ENCODE results near the gene FAM180B. TPM values are rescaled to one million over a fixed set of nuclear protein-coding genes. Genes with fewer than 3 reads are reported as not detected.

FAM180B gene
- total and polyA plus RNA-seq, 4 donors = not detected

GRCh38 chr11:47569646-47570045, 16.8 kb upstream of the FAM180B start:
- no peak for DNase-seq (ENCODE audit: low spot score)
- Histone ChIP-seq H3K9me3 (ENCODE audit: control insufficient read depth in 4 of 4, low read length in 3 of 4) (no peaks in the 10 kb centered on the region), H3K27me3 (ENCODE audit: control insufficient read depth in 4 of 4, insufficient read depth in 4 of 4, low read length in 3 of 4) (no peaks in the 10 kb centered on the region), H3K36me3 (ENCODE audit: control insufficient read depth in 4 of 4, insufficient read depth in 3 of 4, low read depth in 1 of 4, low read length in 3 of 4) (peaks cover 0 to 11% (median 4%) of the 10 kb centered on the region in 4 donors), H3K9ac (ENCODE audit: low read depth in 1 of 2, low read length in 2 of 2) (no peak overlapping the region), H3K4me3 (ENCODE audit: low read depth in 1 of 3, low read length in 3 of 3) (no peak overlapping the region), H3K4me1 (ENCODE audit: control insufficient read depth in 4 of 4, insufficient read depth in 4 of 4, low read length in 3 of 4) (peaks cover 3 to 39% (median 29%) of the 10 kb centered on the region in 4 donors), H3K27ac (ENCODE audit: low read depth in 1 of 2, low read length in 2 of 2) (no peak overlapping the region)
- TF ChIP-seq ZBTB33 (IDR thresholded peaks at IDR 0.05) (no peak), SP1 (IDR thresholded peaks at IDR 0.05) (no peak), HNF4A (conservative IDR thresholded peaks at IDR 0.05) (no peak), FOXA2 (IDR thresholded peaks at IDR 0.05) (no peak), NR2F2 (IDR thresholded peaks at IDR 0.05) (no peak), YY1 (IDR thresholded peaks at IDR 0.05) (no peak), GABPA (IDR thresholded peaks at IDR 0.05 in 1 of 2, conservative IDR thresholded peaks at IDR 0.05 in 1 of 2) (no peak), ATF3 (IDR thresholded peaks at IDR 0.05) (no peak), FOXA1 (IDR thresholded peaks at IDR 0.05) (no peak), RXRA (IDR thresholded peaks at IDR 0.05) (no peak), JUND (IDR thresholded peaks at IDR 0.05) (no peak), REST (IDR thresholded peaks at IDR 0.05) (no peak), EGR1 (IDR thresholded peaks at IDR 0.05; ENCODE audit: low read depth in 2 of 2) (no peak)
- over 99% methylated on average over 7 of the region's 7 CpGs for WGBS

DNA sequence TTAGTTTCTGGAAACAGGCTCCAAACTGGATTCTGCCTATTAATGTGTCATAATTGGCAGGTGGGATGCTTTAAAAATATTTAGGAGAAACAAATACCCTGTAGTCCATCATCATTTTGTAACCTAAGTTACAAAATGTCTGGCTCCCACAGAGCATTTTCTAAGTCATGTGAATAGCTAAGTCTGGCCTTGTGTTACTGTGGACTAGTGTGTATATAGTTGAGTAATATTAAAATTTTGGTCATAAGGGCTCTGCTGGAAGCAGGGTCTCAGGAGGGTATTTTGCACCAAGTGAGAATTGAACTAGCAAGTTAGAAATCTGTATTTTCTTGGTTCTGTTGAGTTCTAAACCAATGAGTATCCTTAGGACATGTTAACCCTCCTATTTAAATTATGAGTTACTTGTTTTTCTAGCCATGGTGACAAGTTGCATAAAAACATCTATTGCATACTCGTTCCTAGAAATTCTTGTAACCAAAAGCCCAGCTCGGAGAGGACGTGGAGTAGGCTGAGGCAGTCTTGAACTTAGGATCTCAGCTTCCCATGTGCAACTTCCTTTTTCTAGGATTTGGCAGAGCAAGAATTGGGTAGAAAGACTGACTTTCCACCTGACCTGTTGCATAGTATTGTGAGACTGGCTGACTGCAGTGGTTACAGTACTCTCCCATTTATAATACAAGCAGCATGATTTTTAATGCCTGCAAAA, 15.7 kb upstream of the FAM180B start:
- TF ChIP-seq HNF4G (IDR thresholded peaks at IDR 0.05) = no peak
- peaks cover 0 to 15% (median 4%) of the 10 kb centered on the region in 4 donors for H3K36me3 ChIP-seq (ENCODE audit: control insufficient read depth in 4 of 4, insufficient read depth in 3 of 4, low read depth in 1 of 4, low read length in 3 of 4)
- no peak for DNase-seq (ENCODE audit: low spot score)
- no peak overlapping the region for H3K9ac ChIP-seq (ENCODE audit: low read depth in 1 of 2, low read length in 2 of 2)
- H3K4me1 ChIP-seq (ENCODE audit: control insufficient read depth in 4 of 4, insufficient read depth in 4 of 4, low read length in 3 of 4) = peaks cover 3 to 36% (median 29%) of the 10 kb centered on the region in 4 donors
- H3K9me3 ChIP-seq (ENCODE audit: control insufficient read depth in 4 of 4, low read length in 3 of 4) = no peaks in the 10 kb centered on the region
- no peak overlapping the region for H3K27ac ChIP-seq (ENCODE audit: low read depth in 1 of 2, low read length in 2 of 2)
- no peaks in the 10 kb centered on the region for H3K27me3 ChIP-seq (ENCODE audit: control insufficient read depth in 4 of 4, insufficient read depth in 4 of 4, low read length in 3 of 4)
- no peak overlapping the region for H3K4me3 ChIP-seq (ENCODE audit: low read depth in 1 of 3, low read length in 3 of 3)
- WGBS = 88% methylated on average over 3 of the region's 3 CpGs
